Ishikawa (cell line): ENCODE results near the gene ELOVL6.

ENCODE experiments used
- CEBPB ChIP-seq: IDR thresholded peaks from 2 replicates; pipeline ENCODE4 v1.6.1; 2012
- CREB1 ChIP-seq: IDR thresholded peaks from 2 replicates; pipeline ENCODE4 v1.6.1; 2012; ENCODE audit warnings: low read depth
- EGR1 ChIP-seq: IDR thresholded peaks from 2 replicates; pipeline ENCODE4 v1.6.1; 2012
- EP300 ChIP-seq: IDR thresholded peaks from 2 replicates; pipeline ENCODE4 v1.6.1; 2012; ENCODE audit warnings: borderline replicate concordance
- FOXM1 ChIP-seq: IDR thresholded peaks from 2 replicates; pipeline ENCODE4 v1.6.1; 2012; ENCODE audit warnings: low read depth, borderline replicate concordance
- MAX ChIP-seq: IDR thresholded peaks from 2 replicates; pipeline ENCODE4 v1.6.1; 2012
- NFIC ChIP-seq: IDR thresholded peaks from 2 replicates; pipeline ENCODE4 v1.6.1; 2012
- RAD21 ChIP-seq: IDR thresholded peaks from 2 replicates; pipeline ENCODE4 v1.6.1; 2012; ENCODE audit warnings: low read depth
- REST ChIP-seq: IDR thresholded peaks from 2 replicates; pipeline ENCODE4 v1.6.1; 2012; ENCODE audit warnings: low read depth, mild to moderate bottlenecking
- TAF1 ChIP-seq: IDR thresholded peaks from 2 replicates; pipeline ENCODE4 v1.6.1; 2012; ENCODE audit warnings: low read depth, mild to moderate bottlenecking
- TCF12 ChIP-seq: IDR thresholded peaks from 2 replicates; pipeline ENCODE4 v1.6.1; 2012; ENCODE audit warnings: low read depth
- TEAD4 ChIP-seq: IDR thresholded peaks from 2 replicates; pipeline ENCODE4 v1.6.1; 2012
- USF1 ChIP-seq: IDR thresholded peaks from 2 replicates; pipeline ENCODE4 v1.6.1; 2012
- YY1 ChIP-seq: IDR thresholded peaks from 2 replicates; pipeline ENCODE4 v1.6.1; 2012; ENCODE audit warnings: low read depth
- ZBTB7A ChIP-seq: IDR thresholded peaks from 2 replicates; pipeline ENCODE4 v1.6.1; 2012; ENCODE audit warnings: low read depth

ELOVL6 gene

GRCh38 chr4:110064934-110065333 is 133.5 kb downstream of the ELOVL6 start:
- TF ChIP-seq TEAD4 = no peak
- no peak for TF ChIP-seq MAX
- TF ChIP-seq FOXM1 = no peak
- no peak for TF ChIP-seq CEBPB
- no peak for TF ChIP-seq YY1
- no peak for TF ChIP-seq EP300
- no peak for TF ChIP-seq ZBTB7A
- TF ChIP-seq TAF1 = no peak
- no peak for TF ChIP-seq RAD21
- TF ChIP-seq CREB1 = no peak
- TF ChIP-seq REST = no peak

- TF ChIP-seq MAX (no peak), RAD21 (no peak), REST (no peak), EP300 (no peak)
Measured at GRCh38 chr4:110064295-110064694, 134.1 kb downstream of the ELOVL6 start.

GRCh38 chr4:110062166-110062565 is 136.2 kb downstream of the ELOVL6 start:
- TF ChIP-seq TAF1 (no peak), MAX (no peak), YY1 (no peak), FOXM1 (no peak), CREB1 (no peak), EP300 (no peak), REST (no peak), TCF12 (no peak), USF1 (no peak), RAD21 (no peak), EGR1 (no peak), TEAD4 (no peak), ZBTB7A (no peak), NFIC (no peak)

GRCh38 chr4:110061076-110061475 is 137.3 kb downstream of the ELOVL6 start:
- TF ChIP-seq NFIC (no peak), TEAD4 (no peak), FOXM1 (no peak), EGR1 (no peak), USF1 (no peak), EP300 (no peak), CREB1 (no peak), CEBPB (no peak), RAD21 (no peak), MAX (no peak), TAF1 (no peak)
